ENCODE measurements around the gene CD109. TPM values are rescaled to one million over a fixed set of nuclear protein-coding genes. Genes with fewer than 3 reads are reported as not detected.

CD109 gene
- total RNA-seq, 1 experiment from 2014 or later = 0.18 TPM

DNA sequence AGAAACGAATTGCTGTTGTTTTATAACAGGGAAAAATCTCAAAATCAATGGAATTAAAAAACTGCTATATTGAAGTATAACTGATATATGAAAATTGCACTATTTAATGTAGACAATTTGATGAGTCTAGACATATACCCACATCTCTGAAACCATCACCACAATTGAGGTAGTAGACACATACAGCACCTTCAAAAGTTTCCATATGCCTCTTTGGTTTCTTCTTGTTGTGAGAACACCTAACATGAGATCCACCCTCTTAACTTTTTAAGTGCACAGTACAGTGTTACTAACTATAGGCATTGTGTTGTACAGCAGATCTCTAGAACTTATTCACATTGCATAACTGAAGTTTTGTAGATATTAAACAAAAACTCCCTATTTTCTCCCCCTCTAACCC is 28.2 kb upstream of the CD109 start:
- H3K4me1 ChIP-seq = peaks cover 6% of the 10 kb centered on the region; the same call in 1 of the 2 replicates
- no peaks in the 10 kb centered on the region for H3K27me3 ChIP-seq (replicated peaks; ENCODE audit: control insufficient read depth, insufficient read depth, low read length)
- no peaks in the 10 kb centered on the region for H3K9me3 ChIP-seq
- Mint-ChIP-seq H3K4me1 (ENCODE audit: low read depth, unreplicated experiment) (peaks cover 13% of the 10 kb centered on the region), H3K36me3 (ENCODE audit: insufficient read depth, unreplicated experiment) (no peaks in the 10 kb centered on the region), H3K27ac (ENCODE audit: unreplicated experiment) (no peak overlapping the region), H3K27me3 (ENCODE audit: insufficient read depth, unreplicated experiment) (no peaks in the 10 kb centered on the region), H3K4me3 (ENCODE audit: unreplicated experiment) (no peak overlapping the region), H3K9me3 (ENCODE audit: unreplicated experiment) (no peaks in the 10 kb centered on the region)
- DNase-seq = no peak
- intact Hi-C loops (cut with micrococcal nuclease; ENCODE audit: unreplicated experiment) = no loop called here
- TF ChIP-seq, protein P1, sequence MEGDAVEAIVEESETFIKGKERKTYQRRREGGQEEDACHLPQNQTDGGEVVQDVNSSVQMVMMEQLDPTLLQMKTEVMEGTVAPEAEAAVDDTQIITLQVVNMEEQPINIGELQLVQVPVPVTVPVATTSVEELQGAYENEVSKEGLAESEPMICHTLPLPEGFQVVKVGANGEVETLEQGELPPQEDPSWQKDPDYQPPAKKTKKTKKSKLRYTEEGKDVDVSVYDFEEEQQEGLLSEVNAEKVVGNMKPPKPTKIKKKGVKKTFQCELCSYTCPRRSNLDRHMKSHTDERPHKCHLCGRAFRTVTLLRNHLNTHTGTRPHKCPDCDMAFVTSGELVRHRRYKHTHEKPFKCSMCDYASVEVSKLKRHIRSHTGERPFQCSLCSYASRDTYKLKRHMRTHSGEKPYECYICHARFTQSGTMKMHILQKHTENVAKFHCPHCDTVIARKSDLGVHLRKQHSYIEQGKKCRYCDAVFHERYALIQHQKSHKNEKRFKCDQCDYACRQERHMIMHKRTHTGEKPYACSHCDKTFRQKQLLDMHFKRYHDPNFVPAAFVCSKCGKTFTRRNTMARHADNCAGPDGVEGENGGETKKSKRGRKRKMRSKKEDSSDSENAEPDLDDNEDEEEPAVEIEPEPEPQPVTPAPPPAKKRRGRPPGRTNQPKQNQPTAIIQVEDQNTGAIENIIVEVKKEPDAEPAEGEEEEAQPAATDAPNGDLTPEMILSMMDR (IDR thresholded peaks at IDR 0.05; ENCODE audit: insufficient read depth in 1 of 2, low read depth in 1 of 2, low read length in 1 of 2, severe bottlenecking in 1 of 2, unreplicated experiment in 1 of 2) = no peak
- H3K36me3 ChIP-seq (ENCODE audit: control insufficient read depth, insufficient read depth, low read length) = no peaks in the 10 kb centered on the region
- ChIA-PET CTCF (no interaction called here), POLR2A (no interaction called here)
- no peak overlapping the region for H3K4me3 ChIP-seq (ENCODE audit: low read depth, low read length)
- no TSS peak for BruUV-seq (replicated peaks)

DNA sequence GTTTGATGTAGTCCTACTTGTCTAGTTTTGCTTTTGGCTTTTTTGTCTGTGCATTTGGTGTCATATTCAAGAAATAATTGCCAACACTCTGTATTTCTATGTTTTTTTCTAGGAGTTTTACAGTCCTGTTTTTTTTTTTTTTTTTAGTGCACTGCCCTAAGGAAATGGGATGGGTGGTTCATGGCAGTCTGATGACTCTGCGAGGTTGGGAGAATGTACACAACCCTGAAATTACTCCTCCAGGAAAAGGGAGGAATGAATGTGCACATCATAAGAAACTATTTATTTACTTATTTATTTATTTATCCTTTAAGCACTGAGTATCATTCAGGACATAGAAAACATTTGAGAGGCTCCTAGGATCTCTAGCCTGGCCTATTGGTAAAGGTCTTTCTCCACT is 27.0 kb upstream of the CD109 start:
- intact Hi-C loops (cut with micrococcal nuclease; ENCODE audit: unreplicated experiment) = no loop called here
- Histone ChIP-seq H3K9me3 (no peaks in the 10 kb centered on the region), H3K27me3 (replicated peaks; ENCODE audit: control insufficient read depth, insufficient read depth, low read length) (no peaks in the 10 kb centered on the region), H3K36me3 (ENCODE audit: control insufficient read depth, insufficient read depth, low read length) (no peaks in the 10 kb centered on the region), H3K4me3 (ENCODE audit: low read depth, low read length) (no peak overlapping the region), H3K4me1 (peaks cover 6% of the 10 kb centered on the region; the same call in 1 of the 2 replicates)
- no TSS peak for BruUV-seq (replicated peaks)
- POLR2A ChIA-PET = no interaction called here
- Mint-ChIP-seq H3K4me1 (ENCODE audit: low read depth, unreplicated experiment) (peaks cover 13% of the 10 kb centered on the region), H3K4me3 (ENCODE audit: unreplicated experiment) (no peak overlapping the region), H3K9me3 (ENCODE audit: unreplicated experiment) (no peaks in the 10 kb centered on the region), H3K36me3 (ENCODE audit: insufficient read depth, unreplicated experiment) (no peaks in the 10 kb centered on the region), H3K27me3 (ENCODE audit: insufficient read depth, unreplicated experiment) (no peaks in the 10 kb centered on the region), H3K27ac (ENCODE audit: unreplicated experiment) (no peak overlapping the region)
- TF ChIP-seq, protein P1 (IDR thresholded peaks at IDR 0.05; ENCODE audit: insufficient read depth in 1 of 2, low read depth in 1 of 2, low read length in 1 of 2, severe bottlenecking in 1 of 2, unreplicated experiment in 1 of 2) = no peak
- DNase-seq = no peak
- CTCF ChIA-PET = no interaction called here

DNA sequence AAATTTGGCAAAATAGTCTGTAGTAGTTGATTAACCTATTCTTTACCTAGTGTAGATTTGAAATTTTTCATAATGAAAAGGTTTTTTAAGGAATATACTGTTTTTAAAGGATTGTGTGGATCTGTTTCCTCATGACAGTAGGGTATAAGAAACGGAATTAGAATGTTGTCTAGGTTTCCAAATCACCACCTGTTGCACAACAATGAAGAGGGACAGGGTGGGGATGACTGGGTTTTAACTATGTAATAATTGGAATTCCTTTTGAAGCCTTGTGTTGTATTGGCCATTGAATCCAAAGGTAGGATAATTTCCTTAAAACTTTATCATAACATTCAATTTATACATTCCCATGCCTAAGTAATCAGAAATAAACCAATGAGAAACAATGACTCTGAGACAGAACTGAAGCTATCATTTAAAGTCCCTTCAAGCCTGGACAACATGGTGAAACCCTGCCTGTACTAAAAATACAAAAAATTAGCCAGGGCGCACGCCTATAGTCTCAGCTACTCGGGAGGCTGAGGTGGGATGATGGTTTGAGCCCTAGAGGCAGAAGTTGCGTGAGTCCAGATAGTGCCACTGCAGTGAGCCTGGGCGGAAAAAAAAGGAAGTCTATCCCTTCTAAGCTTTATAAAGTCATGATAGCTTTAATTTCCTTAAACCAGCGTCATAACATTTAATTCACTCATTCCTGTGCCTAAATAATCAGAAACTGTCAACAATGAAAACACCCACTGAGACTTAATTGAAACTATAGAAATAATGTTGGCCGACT is 23.9 kb upstream of the CD109 start:
- ChIA-PET POLR2A (no interaction called here), CTCF (interaction anchor here (0.6 kb wide), 1 partner anchor 30 kb away, joined by 5 read pairs; no protein-coding TSS in a partner anchor)
- no peaks in the 10 kb centered on the region for H3K27me3 Mint-ChIP-seq (ENCODE audit: insufficient read depth, unreplicated experiment)
- H3K4me1 Mint-ChIP-seq (ENCODE audit: low read depth, unreplicated experiment) = no peaks in the 10 kb centered on the region
- Histone ChIP-seq H3K36me3 (ENCODE audit: control insufficient read depth, insufficient read depth, low read length) (no peaks in the 10 kb centered on the region), H3K27me3 (replicated peaks; ENCODE audit: control insufficient read depth, insufficient read depth, low read length) (no peaks in the 10 kb centered on the region), H3K4me3 (ENCODE audit: low read depth, low read length) (no peak overlapping the region), H3K9me3 (no peaks in the 10 kb centered on the region), H3K4me1 (no peaks in the 10 kb centered on the region)
- TF ChIP-seq, protein P1 (IDR thresholded peaks at IDR 0.05; ENCODE audit: insufficient read depth in 1 of 2, low read depth in 1 of 2, low read length in 1 of 2, severe bottlenecking in 1 of 2, unreplicated experiment in 1 of 2) = no peak
- no peaks in the 10 kb centered on the region for H3K36me3 Mint-ChIP-seq (ENCODE audit: insufficient read depth, unreplicated experiment)
- DNase-seq = no peak
- BruUV-seq (replicated peaks) = no TSS peak
- H3K27ac Mint-ChIP-seq (ENCODE audit: unreplicated experiment) = no peak overlapping the region
- no peaks in the 10 kb centered on the region for H3K9me3 Mint-ChIP-seq (ENCODE audit: unreplicated experiment)
- no peak overlapping the region for H3K4me3 Mint-ChIP-seq (ENCODE audit: unreplicated experiment)
- intact Hi-C loops (cut with micrococcal nuclease; ENCODE audit: unreplicated experiment) = no loop called here

Data from Caco-2 (cell line).